ENCODE data around the gene RGS19.

DNA sequence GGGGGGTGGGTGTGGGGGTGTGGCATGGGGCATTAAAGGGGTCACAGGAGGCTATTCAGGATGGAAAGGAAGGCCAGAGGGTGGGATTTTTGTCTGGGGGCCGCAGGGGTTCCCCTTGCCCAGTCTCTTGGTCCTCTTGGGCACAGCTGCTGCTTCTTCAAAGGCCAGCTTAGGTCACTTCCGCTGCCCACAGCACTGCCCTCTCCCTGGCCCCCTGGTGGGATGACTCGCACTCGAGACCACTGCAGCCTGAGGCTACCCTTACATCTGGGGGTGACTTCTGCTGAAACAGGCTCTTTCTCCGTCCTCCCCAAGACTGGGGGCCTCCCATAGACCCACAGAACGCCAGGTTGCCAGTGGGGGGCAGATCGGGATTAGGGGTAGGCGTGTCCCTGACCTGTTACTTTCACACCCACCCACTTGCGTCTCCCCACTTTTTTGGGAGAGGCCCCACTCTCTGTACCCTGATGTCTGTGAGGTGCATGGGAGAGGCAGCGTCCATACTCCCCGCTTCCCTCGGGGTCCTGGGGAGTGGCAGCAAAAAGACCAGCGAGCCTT lies 3.6 kb upstream of the RGS19 start:
- no peak for TF ChIP-seq POLR2A (IDR thresholded peaks at IDR 0.05)
- TF ChIP-seq, protein P1, sequence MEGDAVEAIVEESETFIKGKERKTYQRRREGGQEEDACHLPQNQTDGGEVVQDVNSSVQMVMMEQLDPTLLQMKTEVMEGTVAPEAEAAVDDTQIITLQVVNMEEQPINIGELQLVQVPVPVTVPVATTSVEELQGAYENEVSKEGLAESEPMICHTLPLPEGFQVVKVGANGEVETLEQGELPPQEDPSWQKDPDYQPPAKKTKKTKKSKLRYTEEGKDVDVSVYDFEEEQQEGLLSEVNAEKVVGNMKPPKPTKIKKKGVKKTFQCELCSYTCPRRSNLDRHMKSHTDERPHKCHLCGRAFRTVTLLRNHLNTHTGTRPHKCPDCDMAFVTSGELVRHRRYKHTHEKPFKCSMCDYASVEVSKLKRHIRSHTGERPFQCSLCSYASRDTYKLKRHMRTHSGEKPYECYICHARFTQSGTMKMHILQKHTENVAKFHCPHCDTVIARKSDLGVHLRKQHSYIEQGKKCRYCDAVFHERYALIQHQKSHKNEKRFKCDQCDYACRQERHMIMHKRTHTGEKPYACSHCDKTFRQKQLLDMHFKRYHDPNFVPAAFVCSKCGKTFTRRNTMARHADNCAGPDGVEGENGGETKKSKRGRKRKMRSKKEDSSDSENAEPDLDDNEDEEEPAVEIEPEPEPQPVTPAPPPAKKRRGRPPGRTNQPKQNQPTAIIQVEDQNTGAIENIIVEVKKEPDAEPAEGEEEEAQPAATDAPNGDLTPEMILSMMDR (IDR thresholded peaks at IDR 0.05) = no peak
